ENCODE results near the gene PRPF4. TPM values are rescaled to one million over a fixed set of nuclear protein-coding genes. Genes with fewer than 3 reads are reported as not detected.

The PRPF4 gene
- total and polyA plus RNA-seq, 11 donors, result 5.1 to 24.6 (median 13.8) TPM

DNA sequence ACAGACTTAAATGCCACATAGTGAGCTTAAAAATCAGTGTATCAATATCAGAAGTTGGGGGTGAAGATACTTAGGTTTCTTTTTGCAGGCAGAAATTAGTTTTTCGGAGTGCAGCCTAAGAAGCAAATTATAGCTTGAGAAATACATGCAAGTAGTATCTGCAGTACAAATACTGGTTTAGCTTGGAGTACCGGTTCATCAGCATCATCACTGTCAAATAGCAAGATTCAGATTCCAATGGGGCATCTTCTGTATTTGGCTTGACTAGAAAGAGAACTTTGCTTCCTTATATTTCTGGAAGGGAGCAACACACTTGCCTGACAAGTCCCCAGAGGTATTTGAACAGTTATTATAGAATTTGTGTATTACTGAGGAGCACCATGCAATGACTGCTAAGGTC lies 34.3 kb upstream of the PRPF4 start:
- DNase-seq (no peak), ATAC-seq (no peak)
- Histone ChIP-seq H3K36me3 (no peaks in the 10 kb centered on the region), H3K27me3 (no peaks in the 10 kb centered on the region), H3K9me3 (no peaks in the 10 kb centered on the region), H3K4me3 (no peak overlapping the region), H3K4me1 (peaks cover 0 to 30% (median 16%) of the 10 kb centered on the region in 12 donors), H3K27ac (no peak overlapping the region)
- WGBS, 4 donors, result 93 to 99% (median 98%) methylated on average over 2 of the region's 2 CpGs
- TF ChIP-seq POLR2A (IDR thresholded peaks at IDR 0.05), result no peak
- TF ChIP-seq, protein P1, sequence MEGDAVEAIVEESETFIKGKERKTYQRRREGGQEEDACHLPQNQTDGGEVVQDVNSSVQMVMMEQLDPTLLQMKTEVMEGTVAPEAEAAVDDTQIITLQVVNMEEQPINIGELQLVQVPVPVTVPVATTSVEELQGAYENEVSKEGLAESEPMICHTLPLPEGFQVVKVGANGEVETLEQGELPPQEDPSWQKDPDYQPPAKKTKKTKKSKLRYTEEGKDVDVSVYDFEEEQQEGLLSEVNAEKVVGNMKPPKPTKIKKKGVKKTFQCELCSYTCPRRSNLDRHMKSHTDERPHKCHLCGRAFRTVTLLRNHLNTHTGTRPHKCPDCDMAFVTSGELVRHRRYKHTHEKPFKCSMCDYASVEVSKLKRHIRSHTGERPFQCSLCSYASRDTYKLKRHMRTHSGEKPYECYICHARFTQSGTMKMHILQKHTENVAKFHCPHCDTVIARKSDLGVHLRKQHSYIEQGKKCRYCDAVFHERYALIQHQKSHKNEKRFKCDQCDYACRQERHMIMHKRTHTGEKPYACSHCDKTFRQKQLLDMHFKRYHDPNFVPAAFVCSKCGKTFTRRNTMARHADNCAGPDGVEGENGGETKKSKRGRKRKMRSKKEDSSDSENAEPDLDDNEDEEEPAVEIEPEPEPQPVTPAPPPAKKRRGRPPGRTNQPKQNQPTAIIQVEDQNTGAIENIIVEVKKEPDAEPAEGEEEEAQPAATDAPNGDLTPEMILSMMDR (IDR thresholded peaks at IDR 0.05), result no peak
- intact Hi-C loops (cut with DNase I), result no loop called here

GRCh38 chr9:113244556-113244955 lies 30.9 kb upstream of the PRPF4 start:
- Histone ChIP-seq H3K4me3 (no peak overlapping the region), H3K4me1 (peaks cover 0 to 12% (median 0%) of the 10 kb centered on the region in 12 donors), H3K27ac (no peak overlapping the region), H3K36me3 (no peaks in the 10 kb centered on the region), H3K27me3 (no peaks in the 10 kb centered on the region), H3K9me3 (no peaks in the 10 kb centered on the region)
- intact Hi-C loops (cut with DNase I), result no loop called here
- ATAC-seq (no peak), DNase-seq (no peak)
- TF ChIP-seq, protein P1 (IDR thresholded peaks at IDR 0.05), result no peak
- TF ChIP-seq POLR2A (IDR thresholded peaks at IDR 0.05), result no peak
- WGBS, 4 donors, result 77 to 91% (median 84%) methylated on average over 2 of the region's 2 CpGs

- no peaks in the 10 kb centered on the region for H3K27me3 ChIP-seq
- intact Hi-C loops (cut with DNase I), result no loop called here
- no peaks in the 10 kb centered on the region for H3K36me3 ChIP-seq
- no peak overlapping the region for H3K4me3 ChIP-seq
- 90 to 91% (median 91%) methylated on average over 4 of the region's 4 CpGs for WGBS, 4 donors
- ATAC-seq, result no peak
- H3K9me3 ChIP-seq, result peaks cover 0 to 3% (median 0%) of the 10 kb centered on the region in 12 donors
- TF ChIP-seq, protein P1 (IDR thresholded peaks at IDR 0.05), result no peak
- TF ChIP-seq POLR2A (IDR thresholded peaks at IDR 0.05), result no peak
- H3K4me1 ChIP-seq, result peaks cover 0 to 8% (median 0%) of the 10 kb centered on the region in 12 donors
- DNase-seq, result no peak
- no peak overlapping the region for H3K27ac ChIP-seq
Observed at GRCh38 chr9:113245894-113246293, 29.6 kb upstream of the PRPF4 start.

DNA sequence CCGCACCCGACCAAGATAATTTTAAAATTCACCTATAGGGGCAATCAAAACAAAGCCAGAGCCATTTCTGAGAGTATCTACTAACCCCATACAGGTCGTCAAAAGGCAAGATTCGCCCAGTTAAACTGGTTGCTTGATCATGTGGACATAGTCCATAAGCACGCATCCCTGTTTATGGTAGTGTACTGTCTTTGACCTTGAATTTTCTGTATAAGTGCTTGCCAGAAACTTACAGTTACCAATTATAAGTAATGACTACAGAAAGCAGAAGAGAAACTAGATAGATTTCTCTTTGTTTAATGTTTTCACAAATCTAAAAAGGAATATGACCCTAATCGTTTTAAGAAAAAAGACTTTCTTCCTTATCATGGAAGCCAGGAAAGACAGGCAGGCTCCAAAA lies 28.5 kb upstream of the PRPF4 start:
- TF ChIP-seq, protein P1 (IDR thresholded peaks at IDR 0.05), result no peak
- TF ChIP-seq POLR2A (IDR thresholded peaks at IDR 0.05), result no peak
- no peak overlapping the region for H3K4me3 ChIP-seq
- no peaks in the 10 kb centered on the region for H3K27me3 ChIP-seq
- 84 to 88% (median 88%) methylated on average over 6 of the region's 6 CpGs for WGBS, 4 donors
- H3K4me1 ChIP-seq, result peaks cover 0 to 8% (median 0%) of the 10 kb centered on the region in 12 donors
- H3K9me3 ChIP-seq, result peaks cover 0 to 3% (median 0%) of the 10 kb centered on the region in 12 donors
- intact Hi-C loops (cut with DNase I), result no loop called here
- no peak for ATAC-seq
- H3K36me3 ChIP-seq, result no peaks in the 10 kb centered on the region
- no peak for DNase-seq
- H3K27ac ChIP-seq, result no peak overlapping the region
